Suprapubic skin (tissue), 3 donors: Measurements from ENCODE around the gene LHX3.

Experiments
- POLR2A ChIP-seq, 2 donors: fragments of 450-650 bp; IDR thresholded peaks; one replicate each; pipeline ENCODE4 v1.6.1; 2017; ENCODE audit warnings: antibody characterized with exemption in 2 of 2, mild to moderate bottlenecking in 2 of 2, moderate library complexity in 2 of 2
- TF ChIP-seq, protein P1 (sequence below), 2 donors: fragments of 200-600 bp in 1 of 2; fragments of 450-650 bp in 1 of 2; sonication (generic) in 1 of 2; IDR thresholded peaks; one replicate each; pipeline ENCODE4 v1.5.1; 2016 to 2019; ENCODE audit warnings: antibody characterized with exemption in 2 of 2, mild to moderate bottlenecking in 1 of 2, moderate library complexity in 1 of 2

DNA sequence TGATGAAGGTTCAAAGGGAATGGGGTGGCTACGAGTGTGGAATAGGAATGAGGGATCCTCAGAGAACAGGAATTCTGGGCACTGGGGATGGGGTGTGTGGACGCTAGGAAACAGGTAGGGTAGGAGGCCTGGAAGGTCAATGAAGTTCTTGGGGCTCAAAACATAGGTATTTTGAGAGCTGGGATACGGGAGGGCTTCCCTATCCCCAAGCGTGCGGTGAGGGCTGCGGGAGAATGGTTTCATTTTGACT lies 40.0 kb upstream of the LHX3 start:
- TF ChIP-seq POLR2A (IDR thresholded peaks at IDR 0.05), result no peak
- TF ChIP-seq, protein P1, sequence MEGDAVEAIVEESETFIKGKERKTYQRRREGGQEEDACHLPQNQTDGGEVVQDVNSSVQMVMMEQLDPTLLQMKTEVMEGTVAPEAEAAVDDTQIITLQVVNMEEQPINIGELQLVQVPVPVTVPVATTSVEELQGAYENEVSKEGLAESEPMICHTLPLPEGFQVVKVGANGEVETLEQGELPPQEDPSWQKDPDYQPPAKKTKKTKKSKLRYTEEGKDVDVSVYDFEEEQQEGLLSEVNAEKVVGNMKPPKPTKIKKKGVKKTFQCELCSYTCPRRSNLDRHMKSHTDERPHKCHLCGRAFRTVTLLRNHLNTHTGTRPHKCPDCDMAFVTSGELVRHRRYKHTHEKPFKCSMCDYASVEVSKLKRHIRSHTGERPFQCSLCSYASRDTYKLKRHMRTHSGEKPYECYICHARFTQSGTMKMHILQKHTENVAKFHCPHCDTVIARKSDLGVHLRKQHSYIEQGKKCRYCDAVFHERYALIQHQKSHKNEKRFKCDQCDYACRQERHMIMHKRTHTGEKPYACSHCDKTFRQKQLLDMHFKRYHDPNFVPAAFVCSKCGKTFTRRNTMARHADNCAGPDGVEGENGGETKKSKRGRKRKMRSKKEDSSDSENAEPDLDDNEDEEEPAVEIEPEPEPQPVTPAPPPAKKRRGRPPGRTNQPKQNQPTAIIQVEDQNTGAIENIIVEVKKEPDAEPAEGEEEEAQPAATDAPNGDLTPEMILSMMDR (IDR thresholded peaks at IDR 0.05), result no peak
